Breast epithelium (tissue), 4 donors: ENCODE results near the gene EEF1AKMT1. TPM values are rescaled to one million over a fixed set of nuclear protein-coding genes. Genes with fewer than 3 reads are reported as not detected.
"Not testable (repeated sequence)": the region's sequence is repeated elsewhere in the genome, so short reads cannot be mapped to it uniquely, and the experiment has no call there.

Experiments used
- DNase-seq, 2 donors: peaks; one replicate each; pipeline ENCODE4 v3.0.0-alpha.2; 2019; ENCODE audit warnings: low spot score in 2 of 2
- H3K27ac ChIP-seq, 2 donors: fragments of 200-600 bp; sonication (generic) in 1 of 2; one replicate each; pipeline ENCODE4 v1.5.1; 2016 to 2019; ENCODE audit warnings: mild to moderate bottlenecking in 1 of 2
- H3K27me3 ChIP-seq, 2 donors: fragments of 200-600 bp; sonication (generic) in 1 of 2; one replicate each; pipeline versions ENCODE4 v1.5.1 to v1.6.0; 2017 to 2019; ENCODE audit warnings: control low read depth in 1 of 2, mild to moderate bottlenecking in 1 of 2
- H3K36me3 ChIP-seq: fragments of 200-600 bp; one replicate; pipeline ENCODE4 v1.5.1; 2019
- H3K4me1 ChIP-seq, 2 donors: fragments of 200-600 bp; sonication (generic); one replicate each; pipeline ENCODE4 v1.5.1; 2016 to 2019; ENCODE audit warnings: control low read depth in 1 of 2
- H3K4me3 ChIP-seq, 3 donors: fragments of 200-600 bp; sonication (generic); 1 replicate in 2 of 3; 2 replicates in 1 of 3; pipeline ENCODE4 v1.5.1; 2016 to 2019; ENCODE audit warnings: mild to moderate bottlenecking in 3 of 3, moderate library complexity in 2 of 3
- H3K9me3 ChIP-seq, 2 donors: fragments of 200-600 bp; sonication (generic) in 1 of 2; one replicate each; pipeline ENCODE4 v1.5.1; 2016 to 2019; ENCODE audit warnings: control low read depth in 1 of 2
- POLR2A ChIP-seq: fragments of 450-650 bp; IDR thresholded peaks from one replicate; pipeline ENCODE4 v1.6.1; 2016; ENCODE audit warnings: antibody characterized with exemption, mild to moderate bottlenecking, moderate library complexity
- POLR2AphosphoS5 ChIP-seq, 3 donors: sonication (generic); formaldehyde crosslinking; IDR thresholded peaks; one replicate each; pipeline ENCODE4 v1.6.1; 2017; ENCODE audit warnings: antibody characterized with exemption in 3 of 3
- intact Hi-C: fragments of 100-400 bp; cut with DNase I; formaldehyde crosslinking; loops from one replicate; pipeline ENCODE4 v1.15.1; 2023; ENCODE audit warnings: low total_unique reads
- total RNA-seq, 3 donors: library from RNA; depleted of rRNA; stranded (reverse); fragments of >200 nt; gene quantifications; one replicate each; pipeline ENCODE4 v1.1.0, GENCODE V29; 2016
- TF ChIP-seq, protein P1 (sequence below), 3 donors: fragments of 450-650 bp; IDR thresholded peaks; one replicate each; pipeline ENCODE4 v1.5.1; 2016 to 2017; ENCODE audit warnings: antibody characterized with exemption in 3 of 3, mild to moderate bottlenecking in 3 of 3, moderate library complexity in 3 of 3

Gene EEF1AKMT1
- total RNA-seq, 3 donors from 2014 or later: 9.0 to 16.1 (median 13.5) TPM

DNA sequence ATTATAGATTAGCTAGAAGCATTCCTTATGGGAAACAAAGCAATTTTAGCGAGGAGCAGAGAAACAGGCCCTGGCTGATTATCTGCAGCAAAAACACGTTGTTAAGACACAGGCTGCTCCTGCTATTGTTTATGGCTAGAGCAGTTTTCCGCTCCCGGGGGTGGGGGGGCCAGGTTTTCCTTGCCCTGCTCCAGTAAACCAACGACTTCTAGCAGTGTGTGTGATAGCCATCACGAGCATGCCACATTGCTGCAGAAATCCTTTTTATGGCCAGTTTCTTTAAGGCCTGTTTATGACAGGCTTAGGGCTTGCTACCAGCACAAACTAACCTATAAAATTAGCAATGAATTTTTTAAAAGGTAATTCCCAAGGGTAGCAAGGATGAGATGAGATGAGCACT lies 88.7 kb downstream of the EEF1AKMT1 start:
- no peak for TF ChIP-seq POLR2A
- TF ChIP-seq POLR2AphosphoS5 (IDR thresholded peaks at IDR 0.05): no peak
- TF ChIP-seq, protein P1, sequence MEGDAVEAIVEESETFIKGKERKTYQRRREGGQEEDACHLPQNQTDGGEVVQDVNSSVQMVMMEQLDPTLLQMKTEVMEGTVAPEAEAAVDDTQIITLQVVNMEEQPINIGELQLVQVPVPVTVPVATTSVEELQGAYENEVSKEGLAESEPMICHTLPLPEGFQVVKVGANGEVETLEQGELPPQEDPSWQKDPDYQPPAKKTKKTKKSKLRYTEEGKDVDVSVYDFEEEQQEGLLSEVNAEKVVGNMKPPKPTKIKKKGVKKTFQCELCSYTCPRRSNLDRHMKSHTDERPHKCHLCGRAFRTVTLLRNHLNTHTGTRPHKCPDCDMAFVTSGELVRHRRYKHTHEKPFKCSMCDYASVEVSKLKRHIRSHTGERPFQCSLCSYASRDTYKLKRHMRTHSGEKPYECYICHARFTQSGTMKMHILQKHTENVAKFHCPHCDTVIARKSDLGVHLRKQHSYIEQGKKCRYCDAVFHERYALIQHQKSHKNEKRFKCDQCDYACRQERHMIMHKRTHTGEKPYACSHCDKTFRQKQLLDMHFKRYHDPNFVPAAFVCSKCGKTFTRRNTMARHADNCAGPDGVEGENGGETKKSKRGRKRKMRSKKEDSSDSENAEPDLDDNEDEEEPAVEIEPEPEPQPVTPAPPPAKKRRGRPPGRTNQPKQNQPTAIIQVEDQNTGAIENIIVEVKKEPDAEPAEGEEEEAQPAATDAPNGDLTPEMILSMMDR (IDR thresholded peaks at IDR 0.05): no peak
- H3K27me3 ChIP-seq: no peaks in the 10 kb centered on the region
- H3K4me3 ChIP-seq: no peak overlapping the region
- H3K36me3 ChIP-seq: no peaks in the 10 kb centered on the region
- no peaks in the 10 kb centered on the region for H3K9me3 ChIP-seq
- no peak overlapping the region for H3K27ac ChIP-seq
- intact Hi-C loops: no loop called here
- H3K4me1 ChIP-seq: no peaks in the 10 kb centered on the region
- DNase-seq: no peak

DNA sequence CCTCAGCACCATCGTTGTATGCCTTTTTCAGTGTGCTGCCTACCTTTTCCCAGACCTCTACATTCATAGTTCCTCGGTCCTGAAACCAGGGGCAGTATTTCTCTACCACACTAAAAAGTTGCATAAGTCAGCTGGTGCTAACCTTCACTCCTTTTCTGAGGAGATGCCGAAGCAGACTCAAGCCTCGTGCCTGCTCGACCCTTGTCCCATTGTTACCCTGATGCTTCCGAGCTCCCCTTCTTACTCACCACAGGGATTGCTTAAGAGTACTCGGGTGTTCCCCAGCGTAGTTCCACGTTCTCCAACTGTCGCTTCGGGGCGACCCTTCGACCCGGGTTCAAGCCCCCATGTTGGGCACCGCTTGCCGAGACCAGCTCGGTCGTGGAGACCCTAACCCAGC lies 89.2 kb downstream of the EEF1AKMT1 start:
- no peaks in the 10 kb centered on the region for H3K36me3 ChIP-seq
- intact Hi-C loops: no loop called here

DNA sequence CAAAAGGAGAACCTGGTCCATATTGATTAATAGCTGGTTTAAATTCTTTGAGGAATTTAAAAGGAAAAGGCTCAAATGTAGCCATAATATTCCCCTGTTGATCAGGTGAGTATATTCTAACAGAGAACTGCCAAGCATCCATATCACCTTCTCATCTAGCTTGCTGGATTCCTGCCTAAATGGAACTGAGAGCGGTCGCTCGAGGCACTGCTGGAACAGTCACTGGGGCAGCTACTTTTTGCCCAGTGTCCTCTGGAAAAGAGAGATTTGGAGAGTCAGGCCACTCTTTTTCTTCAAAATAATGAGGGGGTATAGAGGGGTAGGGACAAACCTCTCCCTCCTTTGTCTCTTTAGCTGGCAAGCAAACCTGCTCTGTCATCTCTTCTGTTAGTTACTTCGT lies 89.7 kb downstream of the EEF1AKMT1 start:
- Histone ChIP-seq H3K4me1 (no peaks in the 10 kb centered on the region), H3K27me3 (no peaks in the 10 kb centered on the region), H3K4me3 (no peak overlapping the region), H3K27ac (no peak overlapping the region), H3K9me3 (no peaks in the 10 kb centered on the region), H3K36me3 (no peaks in the 10 kb centered on the region)
- no peak for TF ChIP-seq POLR2A
- no peak for TF ChIP-seq POLR2AphosphoS5 (IDR thresholded peaks at IDR 0.05)
- TF ChIP-seq, protein P1 (IDR thresholded peaks at IDR 0.05): no peak
- no peak for DNase-seq
- intact Hi-C loops: no loop called here

More for the DNA sequence above, 89.2 kb downstream of the EEF1AKMT1 start:
- no peaks in the 10 kb centered on the region for H3K27me3 ChIP-seq
- TF ChIP-seq POLR2A (no peak), POLR2AphosphoS5 (IDR thresholded peaks at IDR 0.05) (no peak)
- TF ChIP-seq, protein P1 (IDR thresholded peaks at IDR 0.05): no peak
- no peaks in the 10 kb centered on the region for H3K4me1 ChIP-seq
- no peak overlapping the region for H3K4me3 ChIP-seq
- H3K9me3 ChIP-seq: no peaks in the 10 kb centered on the region
- H3K27ac ChIP-seq: no peak overlapping the region
- DNase-seq: no peak

DNA sequence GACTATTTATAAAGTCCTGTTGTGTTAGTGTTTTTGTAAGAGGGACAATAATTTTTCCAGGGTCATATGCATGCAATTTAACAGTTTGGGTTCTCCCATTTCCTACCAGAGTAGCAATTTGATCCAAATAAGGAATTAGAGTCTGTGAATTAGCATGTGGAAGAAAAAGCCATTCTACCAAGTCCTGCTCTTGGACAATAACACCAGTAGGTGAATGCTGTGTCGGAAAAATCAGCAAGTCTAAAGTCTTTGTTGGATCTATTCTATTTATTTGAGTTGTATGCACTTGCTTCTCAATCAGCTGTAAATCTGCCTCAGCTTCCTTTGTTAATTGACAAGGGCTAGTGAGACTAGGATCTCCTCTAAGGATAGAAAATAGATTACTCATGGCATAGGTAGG lies 91.7 kb downstream of the EEF1AKMT1 start:
- intact Hi-C loops: no loop called here
- H3K9me3 ChIP-seq: no peaks in the 10 kb centered on the region
- no peaks in the 10 kb centered on the region for H3K36me3 ChIP-seq
- DNase-seq: no peak
- H3K4me3 ChIP-seq: no peak overlapping the region
- no peak overlapping the region for H3K27ac ChIP-seq
- TF ChIP-seq POLR2A: no peak
- TF ChIP-seq POLR2AphosphoS5 (IDR thresholded peaks at IDR 0.05): no peak
- TF ChIP-seq, protein P1 (IDR thresholded peaks at IDR 0.05): no peak
- no peaks in the 10 kb centered on the region for H3K27me3 ChIP-seq
- H3K4me1 ChIP-seq: no peaks in the 10 kb centered on the region

DNA sequence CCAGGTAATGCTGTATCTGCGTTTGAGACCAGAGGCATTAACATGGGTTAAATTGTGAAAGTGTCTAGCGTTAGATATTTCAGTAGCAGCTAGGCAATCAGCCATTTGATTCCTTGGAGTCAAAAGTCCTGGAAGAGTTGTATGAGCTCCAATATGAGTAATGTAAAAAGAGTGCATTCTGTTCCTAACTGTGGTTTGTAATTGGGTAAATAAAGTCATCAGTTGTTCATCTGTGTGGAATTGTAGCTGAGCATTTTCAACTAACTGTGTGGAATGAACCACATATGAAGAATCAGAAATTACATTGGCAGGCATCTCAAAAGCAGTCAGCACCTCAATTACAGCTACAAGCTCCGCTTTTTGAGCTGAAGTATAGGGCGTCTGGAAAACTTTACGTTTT lies 92.3 kb downstream of the EEF1AKMT1 start:
- H3K36me3 ChIP-seq, H3K9me3 ChIP-seq, H3K27me3 ChIP-seq, intact Hi-C loops, H3K4me3 ChIP-seq, DNase-seq, H3K4me1 ChIP-seq, H3K27ac ChIP-seq: not testable (repeated sequence)
